Epithelial cell of proximal tubule (primary cell): ENCODE measurements around the gene ATF3. TPM values are rescaled to one million over a fixed set of nuclear protein-coding genes. Genes with fewer than 3 reads are reported as not detected.

Experiments used
- DNase-seq: peaks from one replicate; pipeline ENCODE4 v3.0.0-alpha.2; 2011; ENCODE audit warnings: low read depth
- H3K4me3 ChIP-seq: 2 replicates; pipeline ENCODE4 v1.5.1; 2011; ENCODE audit warnings: low read depth, mild to moderate bottlenecking, low read length
- CTCF ChIP-seq: conservative IDR thresholded peaks from 2 replicates; pipeline ENCODE4 v1.5.1; 2012; ENCODE audit warnings: low read depth, mild to moderate bottlenecking, low read length
- total RNA-seq: library from RNA; depleted of rRNA; stranded (reverse); fragments of >200 nt; gene quantifications from 2 replicates; pipeline ENCODE4 v1.2.3, GENCODE V29; 2015

ATF3 gene
- total RNA-seq, 1 donor from 2014 or later, result 18.9 TPM

- no peak for DNase-seq
- TF ChIP-seq CTCF, result no peak
- peak overlapping the region; percentile 73 for H3K4me3 ChIP-seq
Observed at GRCh38 chr1:212608959-212609700, 569 bp downstream of the ATF3 start.

GRCh38 chr1:212609701-212610574 lies 1.4 kb downstream of the ATF3 start:
- peak overlapping the region; percentile 73 for H3K4me3 ChIP-seq
- DNase-seq, result no peak
- no peak for TF ChIP-seq CTCF

GRCh38 chr1:212610575-212610967 lies 2.0 kb downstream of the ATF3 start:
- no peak for DNase-seq
- TF ChIP-seq CTCF, result no peak
- no peak overlapping the region for H3K4me3 ChIP-seq

- no peak for TF ChIP-seq CTCF
- no peak for DNase-seq
Observed at GRCh38 chr1:212611000-212611948, 2.7 kb downstream of the ATF3 start.

GRCh38 chr1:212612041-212612961 lies 3.7 kb downstream of the ATF3 start:
- H3K4me3 ChIP-seq, result no peak overlapping the region
- TF ChIP-seq CTCF, result no peak
- no peak for DNase-seq

More at GRCh38 chr1:212611000-212611948, 2.7 kb downstream of the ATF3 start:
- H3K4me3 ChIP-seq, result no peak overlapping the region
